Measurements from ENCODE around the gene IL5RA. TPM values are rescaled to one million over a fixed set of nuclear protein-coding genes. Genes with fewer than 3 reads are reported as not detected.

The IL5RA gene
- total and polyA plus RNA-seq, 10 of the 15 experiments (the other 5 are each of a cell fraction or from before 2014, with no cell fraction given), result 0.04 to 0.53 (median 0.14) TPM; not detected in 6

GRCh38 chr3:3085782-3086181 lies 24.4 kb downstream of the IL5RA start:
- no peak overlapping the region for H3K27ac ChIP-seq (ENCODE audit: control insufficient read depth, insufficient read depth)
- 21% methylated on average over 6 of the region's 6 CpGs for WGBS (ENCODE audit: insufficient coverage, insufficient replicate concordance, low lambda C conversion rate, missing lambda C conversion rate)
- H3K36me3 ChIP-seq (ENCODE audit: control insufficient read depth in 2 of 2, insufficient read depth in 2 of 2, low read length in 1 of 2), result no peaks in the 10 kb centered on the region
- no peak overlapping the region for H3K9ac ChIP-seq (ENCODE audit: control insufficient read depth, insufficient read depth, low read length)
- no peak overlapping the region for H3K4me2 ChIP-seq (ENCODE audit: control insufficient read depth, insufficient read depth)
- no TSS peak for BruUV-seq (replicated peaks)
- intact Hi-C loops (cut with micrococcal nuclease; ENCODE audit: unreplicated experiment), result no loop called here
- SMC1A ChIA-PET (ENCODE audit: uncharacterized antibody, unreplicated experiment), result interaction anchor here (1.2 to 1.3 kb wide), 2 partner anchors 9 to 16 kb away, joined by 3 to 5 read pairs; no protein-coding TSS in a partner anchor
- H3K4me3 ChIP-seq, result no peak overlapping the region
- FAIRE-seq (no peak), DNase-seq (ENCODE audit: low read depth, low spot score) (no peak), ATAC-seq (peak; percentile 6; the same call in 2 of the 3 replicates)
- in situ Hi-C loops (cut with MboI), result no loop called here
- no peak overlapping the region for H2AFZ ChIP-seq (ENCODE audit: control insufficient read depth, low read depth, low read length)
- peaks cover 39% of the 10 kb centered on the region for H3K4me1 ChIP-seq (ENCODE audit: control insufficient read depth, insufficient read depth, low read length)
- no peaks in the 10 kb centered on the region; the same call in 2 of the 3 replicates for H3K9me3 ChIP-seq (replicated peaks; ENCODE audit: control insufficient read depth, insufficient read depth, low read length)
- H4K20me1 ChIP-seq (ENCODE audit: control insufficient read depth, insufficient read depth), result no peaks in the 10 kb centered on the region
- CTCF ChIA-PET, result interaction anchor here (0.6 kb wide), 1 partner anchor 1800 kb away, joined by 4 read pairs; no protein-coding TSS in a partner anchor
- no peaks in the 10 kb centered on the region for H3K79me2 ChIP-seq (ENCODE audit: control insufficient read depth, insufficient read depth, low read length)
- TF ChIP-seq JUNB (IDR thresholded peaks at IDR 0.05) (peak; percentile 47), CREB1 (IDR thresholded peaks at IDR 0.05; ENCODE audit: low read depth) (peak; percentile 52; the same call in 1 of the 2 replicates), SUPT20H (IDR thresholded peaks at IDR 0.05; ENCODE audit: borderline replicate concordance, control insufficient read depth, low read depth, low read length) (no peak), CREM (IDR thresholded peaks at IDR 0.05; ENCODE audit: low read depth) (0 out of 2 replicates have a peak, but pooled peaks have one; percentile 21), NFIC (IDR thresholded peaks at IDR 0.05; ENCODE audit: low read depth, low read length) (no peak), ZNF24 (IDR thresholded peaks at IDR 0.05) (peak; percentile 67)
- RAD21 ChIA-PET (ENCODE audit: unreplicated experiment), result no interaction called here
- POLR2A ChIA-PET, result no interaction called here
- no peaks in the 10 kb centered on the region for H3K27me3 ChIP-seq (replicated peaks in 1 of 2; ENCODE audit: control insufficient read depth in 2 of 2, insufficient read depth in 2 of 2, low read length in 1 of 2)

GRCh38 chr3:3084890-3085289 lies 25.3 kb downstream of the IL5RA start:
- no peaks in the 10 kb centered on the region; the same call in 2 of the 3 replicates for H3K9me3 ChIP-seq (replicated peaks; ENCODE audit: control insufficient read depth, insufficient read depth, low read length)
- ChIA-PET CTCF (no interaction called here), POLR2A (no interaction called here), SMC1A (ENCODE audit: uncharacterized antibody, unreplicated experiment) (interaction anchor here (1.2 to 1.3 kb wide), 2 partner anchors 10 to 17 kb away, joined by 3 to 5 read pairs; no protein-coding TSS in a partner anchor), RAD21 (ENCODE audit: unreplicated experiment) (no interaction called here)
- no peaks in the 10 kb centered on the region for H3K79me2 ChIP-seq (ENCODE audit: control insufficient read depth, insufficient read depth, low read length)
- H3K27me3 ChIP-seq (replicated peaks in 1 of 2; ENCODE audit: control insufficient read depth in 2 of 2, insufficient read depth in 2 of 2, low read length in 1 of 2), result no peaks in the 10 kb centered on the region
- no peaks in the 10 kb centered on the region for H4K20me1 ChIP-seq (ENCODE audit: control insufficient read depth, insufficient read depth)
- intact Hi-C loops (cut with micrococcal nuclease; ENCODE audit: unreplicated experiment) (no loop called here), in situ Hi-C loops (cut with MboI) (no loop called here)
- DNase-seq (ENCODE audit: low read depth, low spot score) (no peak), ATAC-seq (no peak), FAIRE-seq (no peak)
- no peak overlapping the region for H3K9ac ChIP-seq (ENCODE audit: control insufficient read depth, insufficient read depth, low read length)
- peaks cover 39% of the 10 kb centered on the region for H3K4me1 ChIP-seq (ENCODE audit: control insufficient read depth, insufficient read depth, low read length)
- H3K4me2 ChIP-seq (ENCODE audit: control insufficient read depth, insufficient read depth), result no peak overlapping the region
- H3K36me3 ChIP-seq (ENCODE audit: control insufficient read depth in 2 of 2, insufficient read depth in 2 of 2, low read length in 1 of 2), result no peaks in the 10 kb centered on the region
- no peak overlapping the region for H3K27ac ChIP-seq (ENCODE audit: control insufficient read depth, insufficient read depth)
- 74% methylated on average over 3 of the region's 3 CpGs for WGBS (ENCODE audit: insufficient coverage, insufficient replicate concordance, low lambda C conversion rate, missing lambda C conversion rate)
- no peak overlapping the region for H2AFZ ChIP-seq (ENCODE audit: control insufficient read depth, low read depth, low read length)
- no peak overlapping the region for H3K4me3 ChIP-seq
- BruUV-seq (replicated peaks), result no TSS peak
- TF ChIP-seq IKZF2 (IDR thresholded peaks at IDR 0.05) (no peak), ASH2L (IDR thresholded peaks at IDR 0.05; ENCODE audit: borderline replicate concordance, low read depth) (no peak), RCOR1 (conservative IDR thresholded peaks at IDR 0.05; ENCODE audit: low read depth, low read length) (no peak), RUNX3 (IDR thresholded peaks at IDR 0.05; ENCODE audit: low read length) (no peak), ELK1 (IDR thresholded peaks at IDR 0.05; ENCODE audit: low read depth, low read length) (no peak), BHLHE40 (IDR thresholded peaks at IDR 0.05; ENCODE audit: borderline replicate concordance in 1 of 2, low read depth in 2 of 2, low read length in 1 of 2) (no peak), TCF3 (IDR thresholded peaks at IDR 0.05; ENCODE audit: borderline replicate concordance, insufficient read depth, low read depth, low read length) (no peak), CREM (IDR thresholded peaks at IDR 0.05; ENCODE audit: low read depth) (no peak), STAT1 (conservative IDR thresholded peaks at IDR 0.05) (no peak), RFX5 (IDR thresholded peaks at IDR 0.05; ENCODE audit: low read depth, low read length) (no peak), SMAD5 (IDR thresholded peaks at IDR 0.05; ENCODE audit: low read depth) (no peak), PML (IDR thresholded peaks at IDR 0.05; ENCODE audit: low read length) (no peak), LARP7 (IDR thresholded peaks at IDR 0.05) (no peak)

Data from GM12878 (cell line).